SK-MEL-5 (cell line): ENCODE measurements around the gene GPAT2. TPM values are rescaled to one million over a fixed set of nuclear protein-coding genes. Genes with fewer than 3 reads are reported as not detected.
"Not testable (repeated sequence)": the region's sequence is repeated elsewhere in the genome, so short reads cannot be mapped to it uniquely, and the experiment has no call there.

Source experiments
- DNase-seq: peaks from one replicate; pipeline ENCODE4 v3.0.0-alpha.2; 2016; ENCODE audit warnings: low read depth, low spot score
- in situ Hi-C: cut with HindIII; loops from 2 replicates; pipeline ENCODE4 v1.10.0; 2016; ENCODE audit warnings: low sequenced_read_pairs, high pct_unique_total_duplicates, low pct_unique_long_range_greater_than_20kb
- small RNA-seq, 2 experiments: library from RNA; depleted of rRNA; stranded (forward); fragments of <200 nt; gene quantifications; one replicate each; pipeline ENCODE3, GENCODE V24; 2014
- total RNA-seq: library from RNA; depleted of rRNA; stranded (reverse); fragments of >200 nt; shearing (Covaris generic); gene quantifications from 2 replicates; pipeline ENCODE4 v1.2.3, GENCODE V29; 2014; rRNA removed

Gene GPAT2
- total RNA-seq, 1 experiment from 2014 or later: not detected

DNA sequence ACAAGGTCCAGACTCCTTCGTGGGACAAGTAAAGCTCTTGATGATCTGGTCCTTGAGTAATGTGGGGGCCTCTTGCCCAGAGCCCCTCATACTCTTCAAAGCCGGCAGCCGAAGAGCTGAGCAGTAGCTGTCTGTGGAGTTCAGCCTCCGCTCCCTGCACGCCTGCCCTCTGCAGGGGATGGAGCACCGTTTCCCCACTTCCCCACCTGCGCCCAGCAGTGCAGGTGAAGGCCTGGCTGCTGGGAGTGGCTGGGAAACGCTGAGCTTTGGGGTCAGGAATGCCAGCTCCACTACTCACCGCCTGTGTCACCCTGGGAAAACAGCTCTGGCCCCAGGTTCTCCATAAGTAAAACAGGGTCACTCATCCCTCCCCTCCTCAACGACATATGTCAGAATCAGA lies 24.9 kb downstream of the GPAT2 start:
- DNase-seq, in situ Hi-C loops: not testable (repeated sequence)

DNA sequence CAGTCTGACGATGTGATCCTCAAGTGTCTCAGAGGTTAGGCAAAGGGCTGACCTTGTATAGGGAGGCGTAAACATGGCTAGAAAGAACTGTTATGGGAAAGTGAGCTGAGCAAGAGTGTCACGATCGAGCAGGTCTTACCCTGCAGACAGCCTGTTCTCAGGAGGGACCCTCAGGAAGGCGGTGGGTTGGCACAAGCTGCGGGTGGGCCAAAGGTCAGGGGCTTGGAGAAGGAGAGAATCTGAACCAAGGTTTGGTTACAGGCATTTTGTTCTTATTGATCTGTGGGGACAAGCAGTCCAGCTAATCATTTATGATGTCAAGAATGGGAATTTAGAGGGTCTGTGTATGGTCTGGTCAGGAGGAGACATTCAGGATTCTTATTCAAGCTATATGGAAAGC lies 26.7 kb downstream of the GPAT2 start:
- DNase-seq, in situ Hi-C loops: not testable (repeated sequence)

DNA sequence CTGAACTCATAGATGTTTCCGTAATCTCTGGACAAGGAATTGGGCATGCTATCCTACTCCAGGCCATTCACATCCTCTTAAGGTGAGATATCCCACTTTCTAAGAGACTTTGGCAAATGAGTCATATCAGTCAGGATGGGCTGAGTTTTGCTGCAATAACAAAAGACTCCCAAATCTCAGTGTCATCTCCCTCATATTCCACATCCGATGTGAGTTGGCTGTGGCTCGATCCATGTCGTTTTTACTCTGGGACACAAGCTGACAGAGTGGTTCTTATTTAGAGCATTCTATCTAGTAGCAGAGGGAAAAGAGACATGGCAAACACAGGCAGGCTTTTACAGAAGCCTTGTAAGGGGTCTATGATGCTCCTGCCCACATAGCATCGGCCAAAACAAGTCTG lies 28.5 kb downstream of the GPAT2 start:
- in situ Hi-C loops, DNase-seq: not testable (repeated sequence)

DNA sequence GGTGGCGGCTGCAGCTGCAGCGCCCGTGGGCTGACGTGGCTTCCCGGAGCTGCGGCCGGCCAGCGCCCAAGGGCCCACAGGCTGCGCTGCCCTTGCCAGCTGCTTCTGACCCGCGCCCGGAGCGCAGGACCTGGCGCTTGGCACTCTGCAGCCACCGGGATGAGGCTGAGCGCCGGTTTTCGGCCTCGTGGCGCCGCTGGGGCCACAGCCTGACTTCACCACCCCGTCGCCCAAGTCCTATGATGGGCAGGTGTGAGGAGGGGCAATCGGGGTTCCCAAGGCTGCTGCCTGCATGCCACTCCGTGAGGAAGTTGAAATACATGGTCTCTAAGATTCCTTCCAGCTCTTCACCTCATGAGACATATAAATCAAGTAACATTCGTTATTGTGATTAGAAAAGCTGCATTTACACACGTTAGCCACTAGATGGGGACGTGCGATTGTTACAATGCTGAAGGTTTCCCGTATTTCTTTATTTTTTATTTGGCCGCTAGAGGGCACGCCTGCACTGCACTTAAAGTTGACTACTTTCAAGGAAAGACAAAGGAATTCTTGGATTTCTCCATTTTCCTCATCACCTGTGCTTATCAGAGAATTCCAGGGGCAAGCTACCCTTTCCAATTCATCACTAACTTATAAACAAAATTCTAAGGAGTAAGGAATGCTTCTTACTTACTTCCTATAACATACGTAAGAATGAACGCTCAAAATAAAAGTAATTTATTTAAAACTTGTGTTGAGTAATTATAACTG lies 42.0 kb downstream of the GPAT2 start:
- DNase-seq: peak; percentile 56
- in situ Hi-C loops: not testable (repeated sequence)

DNA sequence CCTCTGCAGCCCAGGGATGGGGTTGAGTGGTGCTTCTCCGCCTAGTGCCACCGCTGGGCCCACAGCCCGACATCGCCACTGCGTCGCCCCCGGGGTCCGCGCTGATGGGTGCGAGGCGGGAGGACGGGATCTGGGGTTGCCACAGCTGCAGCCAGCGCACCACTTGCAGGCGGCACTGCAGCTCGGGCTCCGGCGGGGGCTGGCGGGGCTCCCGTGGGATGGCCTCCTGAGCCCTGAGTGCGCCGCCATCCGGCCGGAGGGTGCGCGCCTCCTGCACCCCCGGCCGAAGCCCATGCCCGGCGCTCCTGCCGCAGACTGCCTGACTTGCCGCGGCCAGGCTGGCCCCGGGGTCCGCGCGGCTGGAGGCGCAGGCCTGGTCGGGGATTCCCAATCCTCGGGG lies 42.6 kb downstream of the GPAT2 start:
- in situ Hi-C loops, DNase-seq: not testable (repeated sequence)

DNA sequence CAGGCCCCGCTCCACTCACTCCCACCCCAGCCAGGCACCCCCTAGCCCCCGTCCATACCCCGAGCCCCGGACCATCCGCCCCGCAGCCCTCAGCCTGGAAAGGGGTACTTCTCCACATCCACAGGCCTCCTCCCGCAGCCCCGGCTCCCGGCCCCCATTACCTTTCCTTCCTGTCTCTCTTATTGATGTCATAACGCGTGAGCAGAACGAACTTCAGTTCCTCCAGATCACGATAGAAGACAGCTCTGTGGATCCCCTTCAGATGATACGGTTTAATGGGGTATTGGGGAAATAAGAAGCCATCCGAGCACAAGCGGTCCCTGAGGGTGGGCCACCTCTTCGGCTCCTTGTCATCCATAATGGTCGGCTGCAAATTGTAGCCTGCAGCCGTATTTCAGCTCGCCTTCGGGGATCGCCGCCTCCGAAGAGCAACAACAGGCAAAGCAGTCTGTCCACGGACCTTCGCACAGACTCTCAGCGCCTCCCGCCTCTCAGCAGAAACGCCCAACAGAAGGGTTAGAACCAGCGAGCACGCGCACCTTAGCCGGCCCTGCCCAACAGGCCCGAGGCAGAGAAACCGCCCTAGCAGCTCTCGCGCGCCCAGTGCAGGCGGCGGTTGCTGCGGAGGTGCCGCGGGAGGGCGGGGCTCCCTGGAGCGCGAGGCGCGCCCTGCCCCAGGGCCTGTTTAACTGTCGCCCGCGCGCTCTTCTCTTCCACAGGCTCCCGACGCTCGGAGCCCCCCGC lies 43.2 kb downstream of the GPAT2 start, which contains the start of gene ANKRD36C:
TSS of gene ANKRD36C (minus strand) at position 474 of the 744 bp plus-strand sequence. CDS start at position 358, 116 bp downstream.
- in situ Hi-C loops: not testable (repeated sequence)
- peak; percentile 21 for DNase-seq

DNA sequence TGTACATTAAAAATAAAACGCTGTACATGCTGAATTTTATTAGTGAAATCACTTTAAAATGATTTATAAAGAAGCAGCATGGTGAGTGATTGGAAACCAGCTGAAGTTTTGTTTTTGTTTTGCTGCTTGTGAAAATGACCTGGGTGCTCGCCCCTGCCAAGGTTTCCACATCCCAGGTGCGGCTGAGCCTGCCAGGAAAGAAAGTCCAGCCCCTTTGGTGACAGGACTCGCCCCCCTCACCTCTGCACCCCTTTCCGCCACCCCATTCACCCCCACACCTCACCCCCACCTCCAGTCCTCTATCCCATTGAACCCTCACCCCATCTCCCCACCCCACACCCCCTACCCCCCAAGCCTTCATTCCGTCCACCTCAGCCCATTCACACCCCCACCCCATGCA lies 43.8 kb downstream of the GPAT2 start:
- in situ Hi-C loops: not testable (repeated sequence)

More for the DNA sequence above, 43.8 kb downstream of the GPAT2 start:
- not testable (repeated sequence) for DNase-seq

Small RNAs within 50 kb of the gene (small RNA-seq; reads per million reads assigned to genes)
- gene RN7SL210P: 0 to 0.05 reads per million in 2 experiments

Other genes with a start within 250 kb of the GPAT2 start
- 5.2 and 5.8 TPM in 2 replicates for gene ANKRD36C, start 43.1 kb downstream of the GPAT2 start, total RNA-seq
- gene ADRA2B, start 81.7 kb upstream of the GPAT2 start, total RNA-seq: not detected in 2 replicates
- gene ASTL, start 103.6 kb upstream of the GPAT2 start, total RNA-seq: not detected in 2 replicates
- gene DUSP2, start 110.5 kb upstream of the GPAT2 start, total RNA-seq: 0.80 and 1.0 TPM in 2 replicates
- 208 and 228 TPM in 2 replicates for gene STARD7, start 173.9 kb upstream of the GPAT2 start, total RNA-seq
- gene TMEM127, start 231.1 kb upstream of the GPAT2 start, total RNA-seq: 22.2 and 23.0 TPM in 2 replicates
- gene CIAO1, start 231.3 kb upstream of the GPAT2 start, total RNA-seq: 88.3 and 102 TPM in 2 replicates